ENCODE data around the gene F8.
A peak's percentile ranks its signal among the peaks of the same experiment; 100 is the strongest.

The F8 gene

DNA sequence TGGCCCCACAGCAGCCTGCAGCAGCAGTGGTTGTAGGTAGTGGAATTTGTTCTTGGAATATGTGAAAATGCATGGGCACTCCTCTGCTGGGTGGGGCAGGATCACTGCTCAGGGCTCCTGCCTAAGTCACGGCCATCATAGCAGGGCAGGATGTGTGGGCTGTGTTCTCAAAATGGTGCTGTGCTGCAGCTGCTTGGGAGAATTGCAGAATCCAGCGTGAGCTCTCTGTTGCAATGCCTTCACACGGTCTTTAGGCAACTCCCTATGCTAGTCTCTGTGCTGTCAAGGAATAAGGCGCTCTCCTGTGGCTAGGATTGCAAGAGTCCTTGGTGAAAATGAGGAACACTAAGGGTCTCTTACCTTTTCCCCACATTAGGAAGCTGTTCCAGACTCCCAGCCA, 42.9 kb downstream of the F8 start:
- TF ChIP-seq TAF1 (IDR thresholded peaks at IDR 0.05; ENCODE audit: low read depth) (no peak), FOXM1 (IDR thresholded peaks at IDR 0.05; ENCODE audit: borderline replicate concordance, low read depth) (no peak), TCF12 (IDR thresholded peaks at IDR 0.05; ENCODE audit: low read depth) (no peak), ZBTB7A (IDR thresholded peaks at IDR 0.05; ENCODE audit: low read depth) (no peak), CEBPB (IDR thresholded peaks at IDR 0.05) (no peak), TEAD4 (IDR thresholded peaks at IDR 0.05) (no peak), YY1 (IDR thresholded peaks at IDR 0.05; ENCODE audit: low read depth) (no peak), CREB1 (IDR thresholded peaks at IDR 0.05; ENCODE audit: low read depth) (no peak), EP300 (IDR thresholded peaks at IDR 0.05; ENCODE audit: borderline replicate concordance) (no peak), NFIC (IDR thresholded peaks at IDR 0.05) (no peak), EGR1 (IDR thresholded peaks at IDR 0.05) (no peak), RAD21 (IDR thresholded peaks at IDR 0.05; ENCODE audit: low read depth) (no peak)
- TF ChIP-seq, protein P1, sequence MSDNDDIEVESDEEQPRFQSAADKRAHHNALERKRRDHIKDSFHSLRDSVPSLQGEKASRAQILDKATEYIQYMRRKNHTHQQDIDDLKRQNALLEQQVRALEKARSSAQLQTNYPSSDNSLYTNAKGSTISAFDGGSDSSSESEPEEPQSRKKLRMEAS (IDR thresholded peaks at IDR 0.05): no peak
- TF ChIP-seq, protein P2, sequence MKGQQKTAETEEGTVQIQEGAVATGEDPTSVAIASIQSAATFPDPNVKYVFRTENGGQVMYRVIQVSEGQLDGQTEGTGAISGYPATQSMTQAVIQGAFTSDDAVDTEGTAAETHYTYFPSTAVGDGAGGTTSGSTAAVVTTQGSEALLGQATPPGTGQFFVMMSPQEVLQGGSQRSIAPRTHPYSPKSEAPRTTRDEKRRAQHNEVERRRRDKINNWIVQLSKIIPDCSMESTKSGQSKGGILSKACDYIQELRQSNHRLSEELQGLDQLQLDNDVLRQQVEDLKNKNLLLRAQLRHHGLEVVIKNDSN (IDR thresholded peaks at IDR 0.05): no peak
- TF ChIP-seq, protein P3, sequence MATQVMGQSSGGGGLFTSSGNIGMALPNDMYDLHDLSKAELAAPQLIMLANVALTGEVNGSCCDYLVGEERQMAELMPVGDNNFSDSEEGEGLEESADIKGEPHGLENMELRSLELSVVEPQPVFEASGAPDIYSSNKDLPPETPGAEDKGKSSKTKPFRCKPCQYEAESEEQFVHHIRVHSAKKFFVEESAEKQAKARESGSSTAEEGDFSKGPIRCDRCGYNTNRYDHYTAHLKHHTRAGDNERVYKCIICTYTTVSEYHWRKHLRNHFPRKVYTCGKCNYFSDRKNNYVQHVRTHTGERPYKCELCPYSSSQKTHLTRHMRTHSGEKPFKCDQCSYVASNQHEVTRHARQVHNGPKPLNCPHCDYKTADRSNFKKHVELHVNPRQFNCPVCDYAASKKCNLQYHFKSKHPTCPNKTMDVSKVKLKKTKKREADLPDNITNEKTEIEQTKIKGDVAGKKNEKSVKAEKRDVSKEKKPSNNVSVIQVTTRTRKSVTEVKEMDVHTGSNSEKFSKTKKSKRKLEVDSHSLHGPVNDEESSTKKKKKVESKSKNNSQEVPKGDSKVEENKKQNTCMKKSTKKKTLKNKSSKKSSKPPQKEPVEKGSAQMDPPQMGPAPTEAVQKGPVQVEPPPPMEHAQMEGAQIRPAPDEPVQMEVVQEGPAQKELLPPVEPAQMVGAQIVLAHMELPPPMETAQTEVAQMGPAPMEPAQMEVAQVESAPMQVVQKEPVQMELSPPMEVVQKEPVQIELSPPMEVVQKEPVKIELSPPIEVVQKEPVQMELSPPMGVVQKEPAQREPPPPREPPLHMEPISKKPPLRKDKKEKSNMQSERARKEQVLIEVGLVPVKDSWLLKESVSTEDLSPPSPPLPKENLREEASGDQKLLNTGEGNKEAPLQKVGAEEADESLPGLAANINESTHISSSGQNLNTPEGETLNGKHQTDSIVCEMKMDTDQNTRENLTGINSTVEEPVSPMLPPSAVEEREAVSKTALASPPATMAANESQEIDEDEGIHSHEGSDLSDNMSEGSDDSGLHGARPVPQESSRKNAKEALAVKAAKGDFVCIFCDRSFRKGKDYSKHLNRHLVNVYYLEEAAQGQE (IDR thresholded peaks at IDR 0.05; ENCODE audit: low read depth): no peak

DNA sequence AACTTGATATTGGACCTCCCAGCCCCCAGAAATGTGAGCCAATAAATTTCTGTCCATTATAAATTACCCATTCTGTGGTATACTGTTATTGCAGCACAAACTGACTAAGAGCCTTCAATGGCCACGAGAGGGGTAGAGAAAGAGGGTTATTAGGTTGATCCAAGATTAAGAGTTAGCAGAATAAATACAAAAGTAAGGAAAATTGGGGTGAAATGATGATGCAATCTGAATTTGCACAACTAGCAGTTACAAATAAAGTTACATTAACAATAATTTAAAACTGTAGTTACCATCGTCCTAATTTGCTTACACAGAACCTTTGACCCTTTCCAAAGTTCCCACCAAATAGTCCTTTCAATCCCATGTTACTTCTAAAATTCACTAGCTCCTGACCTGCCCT, 54.2 kb downstream of the F8 start:
- TF ChIP-seq TEAD4 (IDR thresholded peaks at IDR 0.05) (no peak), EGR1 (IDR thresholded peaks at IDR 0.05) (no peak), RAD21 (IDR thresholded peaks at IDR 0.05; ENCODE audit: low read depth) (no peak)
- TF ChIP-seq, protein P2 (IDR thresholded peaks at IDR 0.05): no peak

DNA sequence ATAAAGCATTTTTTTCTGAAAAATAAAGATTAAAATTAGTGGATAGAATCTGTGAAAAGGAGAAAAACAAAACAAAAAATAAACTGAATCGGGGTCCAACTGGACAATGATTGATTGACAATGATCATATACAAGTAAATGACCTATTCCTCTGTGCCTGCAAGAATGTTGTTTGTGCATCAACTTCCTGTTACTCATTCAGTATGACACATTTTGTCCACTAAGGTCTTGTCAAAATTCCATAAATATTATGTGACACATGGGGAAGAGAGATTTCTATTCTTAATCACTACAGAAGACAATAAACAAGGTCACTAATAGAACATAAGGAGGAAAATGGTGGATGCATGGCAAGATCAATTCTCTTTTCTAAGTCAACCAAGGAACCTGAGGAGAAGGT, 54.9 kb downstream of the F8 start:
- no peak for TF ChIP-seq CREB1 (IDR thresholded peaks at IDR 0.05; ENCODE audit: low read depth)

DNA sequence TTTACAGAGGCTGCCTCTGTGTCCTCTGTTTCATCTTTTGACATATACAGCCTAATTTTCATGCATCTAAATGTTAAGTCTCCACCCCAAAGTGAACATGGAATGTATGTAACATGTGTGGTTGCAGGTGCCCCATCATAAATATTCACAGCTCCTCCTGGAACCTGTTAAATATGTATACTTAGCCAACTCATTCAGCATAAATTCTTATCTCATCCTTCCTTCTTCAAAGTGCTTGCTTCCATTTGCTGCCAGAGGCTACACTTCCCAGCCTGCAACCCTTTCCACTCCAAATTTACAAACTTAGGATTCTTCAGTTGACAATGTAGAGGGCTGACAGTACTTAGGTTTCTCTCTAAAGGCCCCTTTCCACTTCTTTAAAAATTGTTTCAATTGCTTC, 60.6 kb downstream of the F8 start:
- TF ChIP-seq RAD21 (IDR thresholded peaks at IDR 0.05; ENCODE audit: low read depth): no peak
- TF ChIP-seq, protein P3 (IDR thresholded peaks at IDR 0.05; ENCODE audit: low read depth): no peak
- TF ChIP-seq, protein P1 (IDR thresholded peaks at IDR 0.05): no peak
- TF ChIP-seq, protein P2 (IDR thresholded peaks at IDR 0.05): no peak
- TF ChIP-seq ZBTB7A (IDR thresholded peaks at IDR 0.05; ENCODE audit: low read depth): no peak
- no peak for TF ChIP-seq CREB1 (IDR thresholded peaks at IDR 0.05; ENCODE audit: low read depth)
- TF ChIP-seq YY1 (IDR thresholded peaks at IDR 0.05; ENCODE audit: low read depth): no peak
- no peak for TF ChIP-seq FOXM1 (IDR thresholded peaks at IDR 0.05; ENCODE audit: borderline replicate concordance, low read depth)
- no peak for TF ChIP-seq NFIC (IDR thresholded peaks at IDR 0.05)
- no peak for TF ChIP-seq TCF12 (IDR thresholded peaks at IDR 0.05; ENCODE audit: low read depth)
- no peak for TF ChIP-seq TAF1 (IDR thresholded peaks at IDR 0.05; ENCODE audit: low read depth)
- TF ChIP-seq CEBPB (IDR thresholded peaks at IDR 0.05): no peak
- no peak for TF ChIP-seq EGR1 (IDR thresholded peaks at IDR 0.05)
- no peak for TF ChIP-seq EP300 (IDR thresholded peaks at IDR 0.05; ENCODE audit: borderline replicate concordance)
- TF ChIP-seq TEAD4 (IDR thresholded peaks at IDR 0.05): no peak

DNA sequence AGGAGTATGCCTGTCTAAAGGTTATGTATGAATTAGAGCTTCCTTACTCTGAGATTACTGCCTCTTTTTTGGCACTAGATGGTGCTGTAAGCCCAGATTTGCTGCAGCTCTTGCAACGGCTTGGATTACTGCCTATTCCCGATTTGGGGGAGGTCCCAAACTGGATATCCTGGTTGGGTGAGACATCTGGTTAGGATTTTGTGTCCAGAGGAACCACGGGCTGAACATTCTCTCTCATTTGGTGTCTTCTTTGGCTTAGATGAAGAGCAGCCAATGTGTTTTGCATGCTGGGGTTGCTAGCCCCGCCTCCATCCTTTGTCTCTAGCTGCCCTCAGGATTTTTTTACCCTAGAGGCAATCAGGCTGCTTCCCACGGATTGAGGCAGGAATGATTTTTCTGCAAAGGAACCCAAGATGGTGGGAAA, 104.5 kb downstream of the F8 start:
- TF ChIP-seq YY1 (IDR thresholded peaks at IDR 0.05; ENCODE audit: low read depth) (no peak), EGR1 (IDR thresholded peaks at IDR 0.05) (no peak), NFIC (IDR thresholded peaks at IDR 0.05) (0 out of 2 replicates have a peak, but pooled peaks have one; percentile 23), EP300 (IDR thresholded peaks at IDR 0.05; ENCODE audit: borderline replicate concordance) (no peak), RAD21 (IDR thresholded peaks at IDR 0.05; ENCODE audit: low read depth) (peak; percentile 85)
- TF ChIP-seq, protein P1 (IDR thresholded peaks at IDR 0.05): no peak
- TF ChIP-seq, protein P3 (IDR thresholded peaks at IDR 0.05; ENCODE audit: low read depth): no peak
